Spleen (tissue), 7 donors: ENCODE measurements around the gene CNTNAP5.

Source experiments
- POLR2AphosphoS5 ChIP-seq, 3 donors: sonication (generic); formaldehyde crosslinking; IDR thresholded peaks; one replicate each; pipeline ENCODE4 v1.5.1; 2017; ENCODE audit warnings: antibody characterized with exemption in 3 of 3
- TF ChIP-seq, protein P1 (sequence below), 11 experiments: fragments of 200-600 bp in 7 of 11; fragments of 450-650 bp in 4 of 11; sonication (generic) in 4 of 11; IDR thresholded peaks in 8 of 11; conservative IDR thresholded peaks in 3 of 11; 1 replicate in 7 of 11; 2 replicates in 4 of 11; pipeline versions ENCODE4 v1.4.0 to v1.8.0; 2016 to 2021; ENCODE audit warnings: antibody characterized with exemption in 11 of 11, inconsistent platforms in 4 of 11, mild to moderate bottlenecking in 1 of 11
- donor health status: DM: no; HTN: no; CAD: no; lungs with moderate emphysema.
- donor health status: DM: no; HTN: no; CAD: no.
- donor health status: DM: no; HTN: no; CAD: no.

DNA sequence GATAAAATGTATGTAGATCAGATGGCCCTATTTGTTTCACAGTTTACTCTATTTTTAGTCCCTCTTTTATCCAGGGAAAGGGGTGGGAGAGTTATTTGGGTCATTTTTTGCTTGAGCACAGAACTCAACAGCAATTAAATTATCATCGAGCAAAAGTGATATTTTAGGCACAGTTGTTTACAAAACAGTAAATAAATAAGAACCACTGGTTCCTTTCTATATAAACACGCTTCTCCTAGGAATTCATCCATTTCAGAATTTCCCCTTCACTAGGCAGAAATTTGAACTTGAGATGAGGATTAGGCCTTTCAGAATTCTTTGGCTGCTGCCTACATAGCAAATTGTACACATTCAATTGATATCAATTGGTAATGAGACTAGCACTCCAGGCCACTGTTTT is 812.4 kb downstream of the CNTNAP5 start:
- TF ChIP-seq, protein P1, sequence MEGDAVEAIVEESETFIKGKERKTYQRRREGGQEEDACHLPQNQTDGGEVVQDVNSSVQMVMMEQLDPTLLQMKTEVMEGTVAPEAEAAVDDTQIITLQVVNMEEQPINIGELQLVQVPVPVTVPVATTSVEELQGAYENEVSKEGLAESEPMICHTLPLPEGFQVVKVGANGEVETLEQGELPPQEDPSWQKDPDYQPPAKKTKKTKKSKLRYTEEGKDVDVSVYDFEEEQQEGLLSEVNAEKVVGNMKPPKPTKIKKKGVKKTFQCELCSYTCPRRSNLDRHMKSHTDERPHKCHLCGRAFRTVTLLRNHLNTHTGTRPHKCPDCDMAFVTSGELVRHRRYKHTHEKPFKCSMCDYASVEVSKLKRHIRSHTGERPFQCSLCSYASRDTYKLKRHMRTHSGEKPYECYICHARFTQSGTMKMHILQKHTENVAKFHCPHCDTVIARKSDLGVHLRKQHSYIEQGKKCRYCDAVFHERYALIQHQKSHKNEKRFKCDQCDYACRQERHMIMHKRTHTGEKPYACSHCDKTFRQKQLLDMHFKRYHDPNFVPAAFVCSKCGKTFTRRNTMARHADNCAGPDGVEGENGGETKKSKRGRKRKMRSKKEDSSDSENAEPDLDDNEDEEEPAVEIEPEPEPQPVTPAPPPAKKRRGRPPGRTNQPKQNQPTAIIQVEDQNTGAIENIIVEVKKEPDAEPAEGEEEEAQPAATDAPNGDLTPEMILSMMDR (IDR thresholded peaks at IDR 0.05 in 8 of 11, conservative IDR thresholded peaks at IDR 0.05 in 3 of 11): no peak
- no peak for TF ChIP-seq POLR2AphosphoS5 (IDR thresholded peaks at IDR 0.05)
